ENCODE data around the gene FBXL17.

FBXL17 gene

GRCh38 chr5:107885601-107886000 lies 496.3 kb downstream of the FBXL17 start:
- DNase-seq = no peak

DNA sequence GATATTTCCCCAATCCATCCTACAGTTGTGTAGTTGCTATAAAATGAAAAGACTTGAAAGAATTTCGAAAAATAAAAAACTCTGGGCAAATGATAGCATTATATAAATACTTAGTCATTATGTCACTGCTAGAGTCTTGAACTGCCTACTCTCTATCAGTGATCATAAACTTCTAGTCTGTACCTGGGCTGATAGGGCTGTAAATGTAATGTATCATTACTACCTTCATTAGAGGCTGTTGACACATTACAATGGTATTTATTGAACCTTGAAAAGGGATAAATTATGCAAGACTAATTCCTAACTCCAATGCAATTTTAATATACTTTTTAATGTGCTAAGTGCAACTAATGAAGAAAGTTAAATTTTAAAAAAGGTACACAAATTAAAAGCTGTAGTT lies 497.0 kb downstream of the FBXL17 start:
- no peak for DNase-seq

DNA sequence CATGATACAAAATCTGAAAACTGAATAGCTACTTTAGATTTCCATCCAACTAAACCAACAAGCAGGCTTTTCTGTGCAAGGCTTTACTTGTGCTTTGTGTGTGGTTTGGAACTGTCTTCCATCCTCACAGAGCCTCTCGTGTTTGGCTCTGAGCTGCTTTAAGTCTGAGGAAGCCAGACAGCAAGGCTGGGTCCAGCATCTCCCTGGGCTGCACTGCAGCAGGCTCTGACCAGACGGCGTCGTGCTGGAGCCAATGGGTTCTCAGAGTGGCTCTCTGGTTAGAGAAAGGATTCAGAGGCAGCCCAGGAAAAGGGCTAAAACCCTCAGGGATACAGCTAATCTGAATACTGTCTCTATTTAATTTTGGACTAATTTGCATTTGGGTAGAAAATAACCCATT lies 503.2 kb downstream of the FBXL17 start:
- DNase-seq = no peak

GRCh38 chr5:107876906-107877305 lies 505.0 kb downstream of the FBXL17 start:
- no peak for DNase-seq

- DNase-seq = no peak
These were observed 505.6 kb downstream of the FBXL17 start for GRCh38 chr5:107876261-107876660.

GRCh38 chr5:107875833-107876232 lies 506.1 kb downstream of the FBXL17 start:
- DNase-seq = no peak

DNA sequence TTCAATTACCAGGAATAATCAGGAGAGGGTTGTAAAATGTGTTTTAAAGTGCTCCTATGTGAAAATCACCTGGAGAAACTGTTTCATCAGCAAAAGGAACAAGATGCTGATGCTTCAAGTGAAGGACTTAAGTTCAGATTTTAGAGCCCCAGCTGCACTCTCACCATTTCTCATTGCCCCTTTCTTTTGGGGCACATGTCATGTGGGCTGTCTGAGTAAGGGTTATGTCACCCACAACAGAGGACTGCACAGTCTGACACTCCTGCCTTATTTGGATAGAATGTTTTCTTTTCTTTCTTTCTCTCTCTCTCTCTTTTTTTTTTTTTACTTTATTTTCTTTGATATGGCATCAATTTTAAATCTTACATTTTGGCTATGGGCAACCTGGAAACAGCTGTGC lies 507.1 kb downstream of the FBXL17 start:
- DNase-seq = no peak

DNA sequence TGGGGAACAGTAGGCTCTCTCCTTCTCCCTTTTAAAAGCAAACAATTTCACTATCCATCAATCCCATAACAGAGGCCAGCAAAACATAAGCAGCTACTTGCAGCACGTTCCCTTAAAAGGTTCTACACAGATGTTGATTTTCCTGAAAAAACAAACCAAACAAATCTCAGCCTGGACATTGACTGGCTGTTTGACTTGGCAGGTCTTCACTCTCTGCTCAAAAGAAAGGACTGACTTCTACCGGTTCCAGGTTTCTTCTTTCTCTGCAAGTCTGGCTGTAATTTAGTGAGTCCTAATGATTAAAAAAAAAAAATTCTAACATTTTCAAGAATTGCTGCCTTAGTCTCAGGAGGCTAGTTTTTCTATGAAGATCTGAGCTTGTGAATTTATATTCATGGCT lies 508.0 kb downstream of the FBXL17 start:
- no peak for DNase-seq

- DNase-seq = no peak
These were observed 510.9 kb downstream of the FBXL17 start for GRCh38 chr5:107871023-107871422.

DNA sequence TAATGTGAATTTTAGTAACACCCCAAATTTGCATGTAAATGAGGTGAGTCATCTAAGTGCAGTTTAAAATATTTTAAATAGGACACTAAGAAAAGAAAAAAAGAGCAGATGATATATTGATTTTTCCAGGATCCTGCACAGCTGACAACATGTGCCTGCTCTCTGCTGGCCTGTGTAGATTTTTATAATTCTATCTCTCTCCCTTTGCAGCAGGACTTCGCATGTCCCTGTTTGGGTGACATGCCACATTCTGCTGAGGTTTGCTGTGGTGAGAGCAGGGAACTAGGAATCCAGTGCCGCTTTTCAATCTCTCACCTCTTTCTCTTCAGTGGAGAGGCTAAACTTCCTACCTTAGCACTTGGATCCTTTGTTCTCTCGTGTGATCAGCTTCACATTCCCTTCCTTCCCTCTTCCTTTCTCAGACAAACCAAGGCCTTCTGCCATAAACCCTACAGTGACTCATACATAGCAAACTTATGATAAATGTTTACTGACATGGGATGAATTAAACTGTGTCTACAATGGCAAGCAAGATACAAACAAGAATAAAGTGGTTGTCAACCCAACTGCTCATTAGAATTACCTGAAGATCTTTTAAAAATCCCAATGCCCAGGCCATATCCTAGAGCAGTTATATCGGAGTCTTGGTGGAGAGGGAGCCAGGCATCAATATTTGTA lies 512.3 kb downstream of the FBXL17 start:
- no peak for DNase-seq

DNA sequence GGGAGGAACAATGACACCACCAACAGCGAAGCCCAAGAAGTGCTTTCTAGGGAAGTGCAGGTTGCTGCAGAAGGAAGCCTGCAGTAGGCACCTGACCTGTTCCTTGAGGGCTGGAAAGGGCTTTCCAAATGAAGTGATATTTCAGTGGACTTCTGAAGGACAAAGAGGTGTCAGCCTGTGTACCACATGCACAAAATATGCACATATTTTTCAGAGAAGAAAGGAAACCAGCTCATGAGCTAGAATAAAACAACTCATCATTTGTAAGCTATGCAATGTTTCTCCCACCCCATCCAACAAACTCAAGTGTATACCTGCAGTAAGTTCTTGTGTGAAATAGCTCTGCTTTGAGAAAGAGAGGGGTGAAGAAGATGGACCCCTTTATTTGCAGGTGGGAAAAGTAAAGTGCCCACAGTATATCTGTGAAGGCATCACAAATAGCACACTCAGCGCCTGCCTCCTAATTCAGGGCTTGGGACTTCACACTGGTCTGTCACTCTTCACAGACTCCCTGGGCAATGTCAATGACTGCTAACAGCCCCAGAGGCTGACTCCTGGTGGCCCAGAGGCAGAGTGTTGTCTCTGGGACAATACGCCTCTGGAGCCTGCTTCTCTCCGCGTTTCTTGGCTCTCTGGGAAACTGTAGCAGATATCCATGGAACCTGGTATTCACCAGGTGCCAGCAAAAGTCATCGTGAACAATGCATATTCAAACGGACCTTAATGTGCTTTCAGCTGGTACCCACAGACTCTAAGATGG lies 513.1 kb downstream of the FBXL17 start:
- DNase-seq = no peak

- DNase-seq = no peak
These were observed 514.6 kb downstream of the FBXL17 start for GRCh38 chr5:107867266-107867665.

- DNase-seq = no peak
These were observed 517.1 kb downstream of the FBXL17 start for GRCh38 chr5:107864793-107865192.

- no peak for DNase-seq
These were observed 518.8 kb downstream of the FBXL17 start for GRCh38 chr5:107863125-107863524.

GRCh38 chr5:107861565-107861964 lies 520.3 kb downstream of the FBXL17 start:
- DNase-seq = no peak

GRCh38 chr5:107860044-107860443 lies 521.9 kb downstream of the FBXL17 start:
- DNase-seq = no peak

DNA sequence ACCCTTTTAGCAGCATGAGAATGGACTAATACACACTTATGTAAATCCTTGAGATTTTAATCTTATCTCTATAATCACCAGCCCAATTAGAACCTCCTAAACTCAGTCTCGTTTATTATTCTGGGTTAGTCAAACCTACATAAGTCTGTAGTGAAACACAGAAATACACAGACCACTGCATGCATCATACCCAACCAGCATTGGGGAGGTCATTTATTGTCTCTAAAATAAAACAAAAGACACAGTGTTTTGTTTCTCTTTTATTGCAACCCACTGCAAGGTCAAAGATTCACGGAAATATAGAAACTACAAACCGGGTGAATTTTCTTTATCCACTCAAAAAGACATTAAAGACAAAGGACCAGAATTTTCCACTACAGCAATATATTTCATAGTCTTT lies 523.1 kb downstream of the FBXL17 start:
- DNase-seq = no peak

DNA sequence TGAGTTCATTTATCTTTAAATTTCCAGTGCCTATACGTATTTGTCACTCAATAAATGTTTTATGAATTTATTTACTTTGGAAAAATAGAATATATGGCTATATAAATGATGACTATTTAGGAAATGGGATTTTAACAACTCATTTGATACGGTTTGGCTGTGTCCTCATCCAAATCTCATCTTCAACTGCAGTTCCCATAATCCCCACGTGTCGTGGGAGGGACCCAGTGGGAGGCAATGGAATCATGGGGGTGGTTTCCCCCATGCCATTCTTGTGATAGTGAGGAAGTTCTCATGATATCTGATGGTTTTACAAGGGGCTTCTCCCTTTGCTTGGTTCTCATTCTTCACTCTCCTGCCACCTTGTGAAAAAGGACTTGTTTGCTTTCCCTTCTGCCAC lies 523.6 kb downstream of the FBXL17 start:
- no peak for DNase-seq

GRCh38 chr5:107857785-107858184 lies 524.1 kb downstream of the FBXL17 start:
- DNase-seq = no peak

DNA sequence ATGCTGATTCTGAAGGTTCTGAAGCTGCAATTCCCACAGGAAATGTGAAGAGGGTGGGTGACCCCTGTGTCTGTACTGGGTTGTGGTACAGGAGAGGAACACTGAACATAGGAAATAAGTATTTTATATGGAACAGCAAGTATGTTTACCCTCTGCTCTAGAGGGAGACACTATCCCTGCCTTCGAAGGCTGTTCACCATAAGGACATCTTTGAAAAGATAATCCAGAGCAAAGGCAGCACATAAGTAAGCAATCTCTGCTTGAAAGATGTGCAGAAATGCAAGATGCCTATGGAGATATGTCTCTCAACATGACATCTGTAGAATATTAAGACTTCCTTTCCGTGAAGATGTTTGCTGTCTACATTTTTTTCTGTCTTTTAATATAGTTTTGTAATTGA lies 526.7 kb downstream of the FBXL17 start:
- no peak for DNase-seq

GRCh38 chr5:107853696-107854095 lies 528.2 kb downstream of the FBXL17 start:
- no peak for DNase-seq

GRCh38 chr5:107853031-107853430 lies 528.9 kb downstream of the FBXL17 start:
- no peak for DNase-seq

- DNase-seq = no peak
These were observed 532.8 kb downstream of the FBXL17 start for GRCh38 chr5:107849118-107849517.

GRCh38 chr5:107840592-107840991 lies 541.3 kb downstream of the FBXL17 start:
- no peak for DNase-seq

GRCh38 chr5:107840161-107840560 lies 541.7 kb downstream of the FBXL17 start:
- no peak for DNase-seq
